Left forelimb (tissue), 1 donor: ENCODE data around the gene ADAM15.

Experiments used
- DNase-seq: peaks from one replicate; pipeline ENCODE4 v3.0.0-alpha.2; 2018; ENCODE audit warnings: low spot score

Gene ADAM15

DNA sequence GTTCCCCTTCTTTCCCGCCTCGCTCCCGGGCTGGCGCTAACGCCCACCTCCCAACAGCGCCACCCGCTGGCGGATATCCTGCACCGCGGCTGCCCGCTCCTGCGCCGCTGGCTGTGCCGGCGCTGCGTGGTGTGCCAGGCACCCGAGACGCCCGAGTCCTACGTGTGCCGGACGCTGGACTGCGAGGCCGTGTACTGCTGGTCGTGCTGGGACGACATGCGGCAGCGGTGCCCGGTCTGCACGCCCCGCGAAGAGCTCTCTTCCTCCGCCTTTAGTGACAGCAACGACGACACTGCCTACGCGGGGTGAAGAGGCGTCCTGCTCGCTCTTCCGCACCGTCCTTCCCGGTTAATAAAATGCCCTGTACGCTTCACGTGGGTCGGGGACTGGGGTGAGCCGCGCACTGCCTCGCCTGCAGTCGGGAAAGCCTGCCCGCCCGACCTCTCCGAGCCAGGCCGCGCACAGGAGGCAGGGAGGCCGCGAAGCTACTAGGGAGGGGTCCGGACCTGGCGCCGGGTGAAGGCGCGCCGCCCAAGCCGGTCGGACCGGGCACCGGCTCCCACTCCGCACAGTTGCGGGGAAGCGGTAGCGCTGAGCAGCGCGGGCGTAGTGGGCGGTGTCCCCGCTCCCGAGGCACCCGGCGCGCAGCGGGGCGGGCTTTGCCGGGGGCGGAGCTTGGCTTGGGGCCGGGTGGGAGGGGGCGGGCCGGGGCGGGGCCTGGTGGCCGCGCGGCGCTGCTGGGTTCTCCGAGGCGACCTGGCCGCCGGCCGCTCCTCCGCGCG lies at the start of gene ADAM15:
ADAM15 (plus strand) TSS at position 757 of the 782 bp plus-strand sequence. CDS start 71 bp downstream, outside the sequence.
- peak; percentile 91 for DNase-seq

DNA sequence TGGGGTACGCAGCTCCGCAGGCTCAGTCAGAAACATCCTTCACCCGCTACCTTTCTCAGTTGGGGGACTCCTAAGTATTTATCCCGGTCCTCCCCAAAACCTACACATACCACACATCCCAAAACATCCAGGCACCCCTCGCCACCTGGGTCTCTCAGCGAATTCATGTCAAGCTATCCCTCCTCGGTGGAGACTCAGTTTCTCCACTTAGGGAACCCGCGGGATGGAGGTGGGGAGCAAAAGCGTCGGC lies 49.8 kb upstream of the ADAM15 start:
- DNase-seq: no peak

DNA sequence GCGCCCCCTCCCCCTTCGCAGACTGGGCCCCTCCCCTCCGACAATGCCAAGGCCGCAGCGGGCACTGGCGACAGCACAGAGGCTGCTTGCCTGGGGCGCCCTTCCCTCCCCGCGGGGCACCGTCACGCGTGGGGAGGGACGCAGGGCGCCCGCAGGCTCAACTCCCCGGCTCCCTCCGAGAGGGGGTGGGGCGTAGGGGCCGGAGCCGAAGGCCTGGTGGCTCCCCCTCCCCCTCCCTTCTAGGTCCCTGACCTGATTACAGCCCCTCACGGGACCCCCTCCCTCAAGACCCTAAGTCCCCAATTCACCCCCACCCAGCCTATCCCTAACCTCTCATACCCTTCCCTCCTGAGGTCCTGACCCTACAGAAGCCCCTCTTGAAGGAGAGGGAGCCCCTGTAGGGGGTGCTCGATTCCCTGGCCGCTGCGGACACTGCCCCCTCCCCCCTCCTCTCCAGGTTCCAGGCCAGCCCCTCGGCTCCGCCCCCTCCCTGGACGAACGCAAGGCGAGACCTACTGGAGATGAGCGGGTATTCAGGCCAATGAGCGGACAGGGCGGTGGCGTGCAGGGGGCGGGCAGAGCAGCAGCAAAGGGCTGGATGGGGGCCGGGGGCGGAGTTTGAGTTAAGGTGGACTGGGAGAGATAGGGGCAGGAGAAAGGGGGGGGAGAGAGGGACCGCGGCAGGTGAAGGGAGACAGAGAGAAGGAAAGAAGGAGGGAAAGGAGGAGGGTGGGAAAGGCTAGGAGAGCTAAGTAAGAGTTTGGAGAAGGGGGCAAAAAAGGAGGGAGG lies 49.2 kb upstream of the ADAM15 start:
- peak; percentile 99 for DNase-seq

DNA sequence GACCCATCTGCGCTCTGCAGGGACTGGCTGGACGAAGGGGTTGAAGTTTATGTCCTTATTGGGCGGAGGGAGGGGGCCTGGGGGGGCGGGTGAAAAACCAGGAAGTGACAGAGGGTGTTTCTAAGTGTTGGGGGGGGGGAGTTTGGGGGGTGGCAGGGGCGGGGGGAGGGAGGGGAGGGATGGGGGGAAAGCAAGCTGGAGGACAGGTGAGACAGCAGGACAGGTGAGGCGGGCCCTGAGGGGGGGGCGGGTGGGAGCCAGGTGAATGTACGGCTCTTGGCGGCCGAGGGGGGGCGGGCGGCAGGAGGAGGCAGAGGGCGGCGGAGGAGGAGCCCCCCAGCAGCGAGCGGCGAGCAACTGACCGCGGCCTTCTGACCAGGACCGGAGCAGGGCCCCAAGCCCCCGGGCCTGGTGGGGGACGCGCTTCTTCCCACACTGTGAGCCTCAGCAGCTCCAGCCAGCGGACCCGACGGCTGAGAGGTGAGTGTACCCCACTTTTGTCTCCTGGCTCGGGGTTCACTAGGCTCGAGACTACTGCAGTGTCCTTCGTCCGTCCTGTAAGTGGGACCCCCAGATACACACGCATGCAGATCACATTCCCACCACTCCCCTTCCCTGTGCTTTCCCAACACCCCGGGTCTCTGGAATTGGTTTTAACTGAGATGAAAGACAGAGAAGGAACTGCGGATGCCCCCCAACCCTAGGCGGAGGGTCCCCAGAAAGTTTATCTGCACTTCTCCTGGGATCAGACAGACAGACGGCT lies 48.5 kb upstream of the ADAM15 start, which contains the start of gene ZBTB7B:
ZBTB7B (plus strand) TSS at position 339 of the 763 bp plus-strand sequence. CDS start 11,859 bp downstream, outside the sequence.
- DNase-seq: peak; percentile 77

- DNase-seq: peak; percentile 71
Measured at GRCh38 chr1:155003227-155003765, 47.8 kb upstream of the ADAM15 start.

DNA sequence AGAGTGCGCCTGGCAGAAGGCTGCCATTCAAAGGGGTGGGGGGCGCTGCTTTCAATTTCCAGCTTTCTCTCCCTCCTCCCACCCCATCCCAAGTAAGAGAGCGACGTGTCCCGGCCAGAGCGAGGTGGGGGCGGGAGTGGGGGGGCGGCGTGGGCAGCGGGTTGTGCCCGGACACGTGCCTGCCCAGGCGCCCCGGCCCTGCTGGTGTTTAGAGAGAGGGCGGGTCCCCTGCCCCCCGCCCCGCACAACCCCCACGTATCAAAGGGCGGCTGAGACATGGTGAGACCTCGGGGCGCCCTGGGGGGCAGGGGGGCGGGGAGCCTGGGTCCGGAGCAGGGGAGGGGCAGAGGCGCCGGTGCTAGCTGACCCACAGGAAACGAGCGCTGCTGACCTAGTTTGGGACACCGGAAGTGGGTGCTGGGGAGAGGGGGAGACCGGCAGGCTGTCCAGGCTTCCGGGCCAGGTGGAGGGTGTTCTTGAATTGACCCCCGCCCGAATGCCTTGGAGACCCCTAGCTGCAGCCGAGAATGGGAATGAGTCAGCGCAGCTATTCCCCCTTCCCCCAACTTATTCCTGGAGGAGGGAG lies 47.3 kb upstream of the ADAM15 start:
- DNase-seq: peak; percentile 71

- peak; percentile 54 for DNase-seq
Measured at GRCh38 chr1:155004352-155005075, 46.6 kb upstream of the ADAM15 start.

GRCh38 chr1:155005076-155006011 lies 45.8 kb upstream of the ADAM15 start:
- peak; percentile 68 for DNase-seq

DNA sequence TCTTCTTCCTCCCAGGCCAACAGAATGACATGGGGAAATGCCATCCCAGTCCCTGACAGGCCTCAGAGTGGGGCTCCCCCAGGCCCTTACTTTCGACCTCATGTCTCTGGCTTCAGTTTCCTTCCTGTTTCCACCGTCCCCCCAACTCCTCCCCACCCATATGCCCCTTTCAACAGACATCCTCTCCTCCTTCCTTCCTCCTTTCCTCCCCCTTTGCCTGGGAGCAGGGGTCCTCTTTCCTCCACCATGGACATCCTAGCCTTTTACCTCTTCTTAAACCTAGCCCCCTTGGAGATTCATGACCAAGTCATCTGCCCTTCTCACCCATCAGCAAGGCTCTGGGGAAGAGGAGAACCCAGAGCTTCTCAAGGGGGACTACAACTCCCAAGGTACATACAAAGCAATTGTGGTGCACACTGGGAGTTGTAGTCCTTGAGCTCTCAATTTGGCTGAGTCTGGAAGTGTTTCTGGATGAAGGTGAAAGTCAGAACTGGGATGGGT lies 44.5 kb upstream of the ADAM15 start:
- no peak for DNase-seq

- peak; percentile 60 for DNase-seq
Measured at GRCh38 chr1:155007251-155007828, 43.8 kb upstream of the ADAM15 start.

- DNase-seq: no peak
Measured at GRCh38 chr1:155008015-155008941, 42.8 kb upstream of the ADAM15 start.

GRCh38 chr1:155009221-155009711 lies 41.9 kb upstream of the ADAM15 start:
- no peak for DNase-seq

- DNase-seq: no peak
Measured at GRCh38 chr1:155009742-155010141, 41.4 kb upstream of the ADAM15 start.

DNA sequence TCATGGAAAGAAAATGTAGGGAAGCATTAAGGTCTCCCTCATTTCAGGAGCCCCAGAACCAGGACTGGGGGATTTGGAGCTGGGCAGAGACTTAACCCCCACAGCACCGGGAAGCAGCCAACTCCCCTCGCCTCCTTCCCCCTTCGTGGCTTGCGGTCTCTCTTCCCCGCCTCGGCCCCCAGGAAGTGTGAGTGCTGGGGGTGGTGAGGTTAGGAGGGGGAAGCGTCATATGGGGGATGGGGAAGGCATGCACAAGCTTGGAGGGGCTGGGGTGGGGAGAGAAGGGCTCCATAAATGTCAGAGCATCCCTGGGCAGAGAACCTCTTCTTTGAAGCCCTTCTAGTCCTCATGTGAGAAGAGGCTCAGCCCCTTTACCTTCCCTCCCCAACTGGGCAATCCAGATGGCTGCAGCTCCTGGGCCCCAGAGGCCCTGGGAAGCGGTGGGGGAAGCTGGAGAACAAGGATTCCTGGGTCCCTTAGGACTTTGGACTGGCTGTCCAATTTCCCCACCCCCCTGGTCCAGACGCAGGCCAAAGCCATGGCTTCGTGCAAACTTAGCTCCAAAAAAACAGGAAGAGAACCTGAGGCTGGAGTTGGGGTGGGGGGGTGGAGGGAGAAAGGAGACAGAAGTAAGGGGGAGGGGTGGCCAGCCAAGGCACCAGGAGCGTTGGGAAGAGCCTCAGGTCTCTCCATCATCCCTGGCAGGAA lies 40.8 kb upstream of the ADAM15 start:
- DNase-seq: no peak

- DNase-seq: no peak
Measured at GRCh38 chr1:155011004-155011416, 40.1 kb upstream of the ADAM15 start.

DNA sequence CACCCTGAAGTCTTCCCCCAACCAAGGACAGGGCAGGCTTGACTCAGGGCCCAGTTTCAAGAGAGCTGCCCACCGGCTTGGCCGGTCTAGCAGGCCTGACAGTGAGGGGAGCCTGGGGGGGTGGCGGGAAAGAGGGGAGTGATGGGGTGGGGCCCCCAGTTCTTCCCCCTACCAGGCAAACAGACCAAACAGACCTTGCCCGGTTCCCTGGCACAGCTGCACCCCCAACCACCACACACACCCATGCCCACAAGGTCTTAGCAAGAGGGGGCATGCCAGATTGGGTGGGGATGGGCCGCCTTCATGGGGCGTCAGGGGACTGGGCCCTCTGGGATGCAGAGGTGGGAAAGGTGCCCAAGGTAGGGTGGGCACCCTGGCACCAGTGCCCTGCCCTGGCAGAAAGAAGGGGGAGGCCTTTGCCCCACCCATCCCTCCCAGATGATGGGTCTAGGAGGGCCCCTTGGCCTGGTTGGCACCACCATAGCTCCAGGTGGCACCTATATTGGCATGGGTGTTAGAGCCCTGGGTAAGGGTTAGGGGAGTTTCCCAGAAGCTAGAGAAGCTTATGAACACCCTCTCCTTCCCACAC lies 39.6 kb upstream of the ADAM15 start:
- DNase-seq: peak; percentile 55

DNA sequence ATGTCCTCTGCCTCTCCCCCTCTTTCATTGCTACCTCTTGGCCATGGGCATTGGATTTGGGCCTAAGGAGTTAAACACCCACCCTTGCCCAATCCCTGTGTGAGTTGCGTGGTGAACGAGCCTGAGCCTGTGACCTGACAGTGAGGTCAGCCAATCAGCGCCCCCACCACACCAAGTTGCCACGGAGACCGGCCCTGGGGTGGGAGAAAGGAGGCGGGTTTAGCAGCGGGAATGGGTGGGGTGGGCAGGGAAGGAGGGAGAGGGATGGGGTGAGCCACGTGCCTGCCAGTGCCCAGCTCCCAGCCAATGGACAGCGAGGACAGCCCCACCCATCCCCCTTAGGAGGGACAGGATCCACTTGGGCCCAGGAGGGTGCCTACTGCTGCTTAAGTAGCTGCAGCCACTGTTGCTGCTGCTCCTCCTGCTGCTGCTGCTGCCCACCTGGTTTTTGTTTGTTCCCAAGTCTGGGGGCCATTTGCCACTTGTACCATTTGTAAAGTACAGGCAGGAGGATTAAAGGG lies 39.0 kb upstream of the ADAM15 start:
- no peak for DNase-seq
